GM21360 (cell line): ENCODE results near the gene SOX10.
"Not testable (repeated sequence)": the region's sequence is repeated elsewhere in the genome, so short reads cannot be mapped to it uniquely, and the experiment has no call there.

Source experiments
- ATAC-seq: cut with Tn5 transposase; IDR thresholded peaks from one replicate; pipeline ENCODE4 v1.9.1; 2021; ENCODE audit warnings: mild to moderate bottlenecking, moderate library complexity; ENCODE audit not compliant: unreplicated experiment

SOX10 gene

GRCh38 chr22:37967637-37968451 is 16.5 kb downstream of the SOX10 start:
- ATAC-seq, result no peak

- no peak for ATAC-seq
These were observed 17.2 kb downstream of the SOX10 start for GRCh38 chr22:37967147-37967546.

- ATAC-seq, result no peak
These were observed 18.3 kb downstream of the SOX10 start for GRCh38 chr22:37965940-37966664.

- ATAC-seq, result no peak
These were observed 23.3 kb downstream of the SOX10 start for GRCh38 chr22:37961062-37961461.

- no peak for ATAC-seq
These were observed 25.0 kb downstream of the SOX10 start for GRCh38 chr22:37959231-37959825.

GRCh38 chr22:37957232-37957631 is 27.1 kb downstream of the SOX10 start:
- no peak for ATAC-seq

- not testable (repeated sequence) for ATAC-seq
These were observed 28.4 kb downstream of the SOX10 start for GRCh38 chr22:37955825-37956397.

- no peak for ATAC-seq
These were observed 29.7 kb downstream of the SOX10 start for GRCh38 chr22:37954686-37955085.

GRCh38 chr22:37953437-37954179 is 30.7 kb downstream of the SOX10 start, which contains the start of the genes C22orf23 and POLR2F:
C22orf23 (minus strand) TSS chr22:37953601; CDS start chr22:37953149, 452 bp downstream.
POLR2F (plus strand) TSS chr22:37953699; CDS start chr22:37953788, 89 bp downstream.
- peak; percentile 81 for ATAC-seq

- peak; percentile 32 for ATAC-seq
These were observed 31.3 kb downstream of the SOX10 start for GRCh38 chr22:37953062-37953436.

GRCh38 chr22:37952629-37953028 is 31.7 kb downstream of the SOX10 start:
- not testable (repeated sequence) for ATAC-seq

- no peak for ATAC-seq
These were observed 33.0 kb downstream of the SOX10 start for GRCh38 chr22:37951305-37951704.

- ATAC-seq, result not testable (repeated sequence)
These were observed 37.1 kb downstream of the SOX10 start for GRCh38 chr22:37947142-37947795.

- ATAC-seq, result not testable (repeated sequence)
These were observed 39.9 kb downstream of the SOX10 start for GRCh38 chr22:37944423-37944822.

GRCh38 chr22:37943825-37944198 is 40.5 kb downstream of the SOX10 start:
- ATAC-seq, result no peak

- no peak for ATAC-seq
These were observed 41.1 kb downstream of the SOX10 start for GRCh38 chr22:37943136-37943824.

GRCh38 chr22:37942133-37942532 is 42.2 kb downstream of the SOX10 start:
- no peak for ATAC-seq

GRCh38 chr22:37940698-37941376 is 43.5 kb downstream of the SOX10 start:
- ATAC-seq, result no peak
